Loucy (cell line): ENCODE data around the gene GOLGA6L22.
"Not testable (repeated sequence)": the region's sequence is repeated elsewhere in the genome, so short reads cannot be mapped to it uniquely, and the experiment has no call there.

Experiments
- CTCF ChIP-seq: fragments of 200-600 bp; sonication (generic); conservative IDR thresholded peaks from 2 replicates; pipeline ENCODE4 v1.5.1; 2014; ENCODE audit warnings: mild to moderate bottlenecking, antibody characterized with exemption, low read length
- EZH2phosphoT487 ChIP-seq: fragments of 200-600 bp; IDR thresholded peaks from 2 replicates; pipeline ENCODE4 v1.6.1; 2018; ENCODE audit warnings: antibody characterized with exemption, mild to moderate bottlenecking, moderate library complexity, borderline replicate concordance

GRCh38 chr15:22431687-22432086, 27.0 kb upstream of the GOLGA6L22 start:
- not testable (repeated sequence) for TF ChIP-seq CTCF, EZH2phosphoT487
